Astrocyte of the spinal cord (primary cell): ENCODE results near the gene CLIP2.
"Not testable (repeated sequence)": the region's sequence is repeated elsewhere in the genome, so short reads cannot be mapped to it uniquely, and the experiment has no call there.

Source experiments
- DNase-seq: peaks from one replicate; pipeline ENCODE4 v3.0.0; 2011; ENCODE audit warnings: low read depth, low spot score
- H3K4me3 ChIP-seq: 2 replicates; pipeline ENCODE4 v1.5.1; 2011; ENCODE audit warnings: low read depth, mild to moderate bottlenecking, low read length, moderate library complexity
- in situ Hi-C: cut with HindIII; loops from 2 replicates; pipeline ENCODE4 v1.10.0; 2017; ENCODE audit warnings: low sequenced_read_pairs
- TF ChIP-seq, protein P1 (sequence below): IDR thresholded peaks from 2 replicates; pipeline ENCODE4 v1.5.1; 2012; ENCODE audit warnings: low read depth, mild to moderate bottlenecking, low read length, inconsistent platforms

The CLIP2 gene

DNA sequence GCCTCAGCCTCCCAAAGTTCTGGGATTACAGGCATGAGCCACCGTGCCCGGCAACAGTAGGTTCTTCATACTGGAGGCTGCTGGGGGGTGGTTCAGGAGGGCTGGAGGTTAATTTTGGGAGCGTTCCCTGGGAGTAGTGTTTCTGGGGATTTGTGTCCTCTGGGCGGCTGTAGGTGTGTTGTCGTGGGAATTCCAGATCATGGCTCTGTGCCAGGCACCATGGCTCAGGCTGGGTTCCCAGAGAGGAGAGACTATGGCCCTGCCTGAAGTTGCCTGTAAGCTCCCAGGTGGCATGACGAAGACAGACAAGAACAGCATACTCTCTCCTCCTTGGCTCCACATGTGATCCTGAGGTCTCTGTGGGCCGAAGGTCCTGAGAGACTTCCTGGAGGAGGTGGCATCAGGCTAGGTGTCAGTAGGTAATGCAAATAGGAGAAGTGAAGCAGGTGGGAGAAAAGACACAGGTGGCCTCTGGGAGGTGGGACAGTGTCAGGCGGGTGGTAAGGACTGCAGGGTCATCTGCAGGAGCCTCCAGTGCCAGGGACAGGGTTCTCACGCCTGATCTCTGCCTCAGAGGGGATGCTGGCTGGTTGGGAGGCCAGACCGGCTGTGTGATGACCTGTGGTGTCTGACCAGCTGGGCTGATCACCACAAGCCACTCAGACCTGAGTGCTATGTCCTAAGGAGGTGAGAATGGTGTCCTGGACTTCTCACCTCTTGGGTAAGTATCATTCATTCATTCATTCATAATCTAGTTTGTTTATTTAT, 18.7 kb downstream of the CLIP2 start:
- in situ Hi-C loops = no loop called here
- no peak overlapping the region for H3K4me3 ChIP-seq
- no peak for DNase-seq
- TF ChIP-seq, protein P1, sequence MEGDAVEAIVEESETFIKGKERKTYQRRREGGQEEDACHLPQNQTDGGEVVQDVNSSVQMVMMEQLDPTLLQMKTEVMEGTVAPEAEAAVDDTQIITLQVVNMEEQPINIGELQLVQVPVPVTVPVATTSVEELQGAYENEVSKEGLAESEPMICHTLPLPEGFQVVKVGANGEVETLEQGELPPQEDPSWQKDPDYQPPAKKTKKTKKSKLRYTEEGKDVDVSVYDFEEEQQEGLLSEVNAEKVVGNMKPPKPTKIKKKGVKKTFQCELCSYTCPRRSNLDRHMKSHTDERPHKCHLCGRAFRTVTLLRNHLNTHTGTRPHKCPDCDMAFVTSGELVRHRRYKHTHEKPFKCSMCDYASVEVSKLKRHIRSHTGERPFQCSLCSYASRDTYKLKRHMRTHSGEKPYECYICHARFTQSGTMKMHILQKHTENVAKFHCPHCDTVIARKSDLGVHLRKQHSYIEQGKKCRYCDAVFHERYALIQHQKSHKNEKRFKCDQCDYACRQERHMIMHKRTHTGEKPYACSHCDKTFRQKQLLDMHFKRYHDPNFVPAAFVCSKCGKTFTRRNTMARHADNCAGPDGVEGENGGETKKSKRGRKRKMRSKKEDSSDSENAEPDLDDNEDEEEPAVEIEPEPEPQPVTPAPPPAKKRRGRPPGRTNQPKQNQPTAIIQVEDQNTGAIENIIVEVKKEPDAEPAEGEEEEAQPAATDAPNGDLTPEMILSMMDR = no peak

DNA sequence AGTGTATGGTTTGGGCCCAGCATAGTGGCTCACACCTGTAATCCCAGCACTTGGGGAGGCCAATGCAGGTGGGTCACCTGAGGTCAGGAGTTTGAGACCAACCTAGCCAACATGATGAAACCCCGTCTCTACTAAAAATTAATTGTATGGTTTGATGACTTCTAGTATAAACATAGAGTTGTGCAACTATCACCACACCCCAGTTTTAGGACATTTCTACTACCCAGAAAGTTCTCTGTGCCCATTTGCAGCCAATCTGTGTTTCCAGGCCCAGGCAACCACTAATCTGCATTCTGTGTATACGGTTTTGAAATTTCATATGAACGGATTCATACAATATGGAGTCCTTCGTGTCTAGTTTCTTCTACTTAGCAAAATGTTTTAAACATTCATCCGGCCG, 20.0 kb downstream of the CLIP2 start:
- no peak overlapping the region for H3K4me3 ChIP-seq
- DNase-seq = no peak
- TF ChIP-seq, protein P1 = no peak
- in situ Hi-C loops = no loop called here

DNA sequence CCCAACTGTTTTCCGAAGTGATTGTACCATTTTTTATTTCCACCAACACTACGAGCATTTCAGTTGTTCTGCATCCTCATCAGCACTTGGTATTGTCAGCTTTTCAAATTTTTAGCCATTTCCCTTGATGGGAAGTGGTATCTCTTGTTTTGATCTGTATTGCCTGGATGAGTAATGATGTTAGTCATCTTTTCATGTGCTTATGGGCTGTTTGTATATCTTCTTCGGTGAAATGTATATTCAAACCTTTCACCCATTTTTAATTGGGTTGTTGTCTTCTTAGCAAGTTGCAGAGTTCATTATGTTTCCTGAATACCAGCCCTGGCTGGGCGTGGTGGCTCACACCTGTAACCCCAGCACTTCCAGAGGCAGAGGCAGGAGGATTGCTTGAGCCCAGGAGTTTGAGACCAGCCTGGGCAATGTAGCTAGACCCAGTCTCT, 22.1 kb downstream of the CLIP2 start:
- TF ChIP-seq, protein P1 = no peak
- no peak for DNase-seq
- in situ Hi-C loops = no loop called here
- H3K4me3 ChIP-seq = no peak overlapping the region

DNA sequence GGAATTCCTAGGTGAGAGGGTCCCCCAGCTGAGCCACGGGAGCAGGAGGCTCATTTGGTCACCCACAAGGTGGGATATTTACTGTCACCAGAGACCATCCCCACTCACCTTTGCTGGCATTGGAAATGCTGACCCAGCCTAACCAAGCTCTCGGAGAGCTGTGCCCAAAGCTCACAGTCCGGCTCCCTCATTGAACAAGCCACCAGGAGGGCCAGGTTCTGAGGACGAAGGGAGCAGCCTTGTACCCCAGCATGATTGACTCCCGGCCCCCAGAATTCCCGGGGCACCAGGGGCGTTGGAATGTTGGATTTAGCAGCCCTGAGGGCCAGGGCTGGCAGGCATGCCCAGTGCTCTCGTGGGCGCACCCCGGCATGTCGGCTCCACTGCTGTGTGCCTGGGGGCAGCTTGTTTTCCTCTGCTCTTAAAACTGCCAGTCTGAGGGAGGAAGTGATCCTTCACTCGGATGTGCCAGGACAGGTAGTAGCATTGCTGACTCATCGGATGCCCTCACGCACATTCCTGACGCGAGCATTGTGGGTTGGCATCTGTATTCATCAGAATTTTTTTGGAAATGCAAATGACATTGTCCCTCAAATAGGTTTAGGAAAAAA, 23.3 kb downstream of the CLIP2 start:
- TF ChIP-seq, protein P1 = no peak
- in situ Hi-C loops = no loop called here
- no peak for DNase-seq
- no peak overlapping the region for H3K4me3 ChIP-seq

DNA sequence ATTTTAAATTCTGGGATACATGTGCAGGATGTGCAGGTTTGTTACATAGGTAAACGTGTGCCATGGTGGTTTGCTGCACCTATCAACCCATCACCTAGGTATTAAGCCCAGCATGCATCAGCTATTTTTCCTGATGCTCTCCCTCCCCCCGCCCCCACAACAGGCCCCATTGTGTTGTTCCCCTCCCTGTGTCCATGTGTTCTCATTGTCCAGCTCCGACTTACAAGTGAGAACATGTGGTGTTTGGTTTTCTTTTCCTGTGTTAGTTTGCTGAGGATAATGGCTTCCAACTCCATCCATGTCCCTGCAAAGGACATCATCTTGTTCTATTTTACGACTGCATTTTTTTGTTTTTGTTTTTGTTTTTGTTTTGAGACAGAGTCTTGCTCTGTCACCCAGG, 26.7 kb downstream of the CLIP2 start:
- H3K4me3 ChIP-seq, in situ Hi-C loops, DNase-seq: not testable (repeated sequence)

DNA sequence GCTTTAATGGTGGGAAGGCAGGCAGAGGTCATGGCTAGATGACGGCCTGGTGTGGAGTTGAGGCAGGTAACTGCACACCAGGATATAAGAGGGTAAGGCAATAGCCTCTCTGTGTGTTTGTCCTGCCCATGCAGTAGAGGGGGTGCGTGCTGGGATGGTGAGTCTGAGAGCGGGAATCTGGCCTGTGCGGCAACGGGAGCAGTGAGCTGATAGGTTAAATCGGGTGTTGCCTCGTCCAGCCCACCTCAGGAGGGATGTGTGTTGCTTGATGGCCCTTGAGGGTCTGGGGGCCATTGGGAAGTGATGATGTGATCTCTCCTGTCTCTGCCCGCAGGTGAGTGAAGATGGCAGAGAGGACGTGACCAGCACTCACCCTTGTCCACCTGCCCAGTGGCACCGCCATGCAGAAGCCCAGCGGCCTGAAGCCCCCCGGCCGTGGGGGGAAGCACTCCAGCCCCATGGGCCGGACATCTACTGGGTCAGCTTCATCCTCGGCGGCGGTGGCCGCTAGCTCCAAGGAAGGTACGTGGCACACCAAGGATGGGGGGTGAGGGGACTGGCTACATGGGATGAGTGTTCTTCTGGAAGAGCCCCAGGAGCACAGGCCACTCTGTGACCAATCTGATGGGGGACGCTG, 28.1 kb downstream of the CLIP2 start:
- in situ Hi-C loops = no loop called here
- TF ChIP-seq, protein P1 = no peak
- no peak overlapping the region for H3K4me3 ChIP-seq
- no peak for DNase-seq

DNA sequence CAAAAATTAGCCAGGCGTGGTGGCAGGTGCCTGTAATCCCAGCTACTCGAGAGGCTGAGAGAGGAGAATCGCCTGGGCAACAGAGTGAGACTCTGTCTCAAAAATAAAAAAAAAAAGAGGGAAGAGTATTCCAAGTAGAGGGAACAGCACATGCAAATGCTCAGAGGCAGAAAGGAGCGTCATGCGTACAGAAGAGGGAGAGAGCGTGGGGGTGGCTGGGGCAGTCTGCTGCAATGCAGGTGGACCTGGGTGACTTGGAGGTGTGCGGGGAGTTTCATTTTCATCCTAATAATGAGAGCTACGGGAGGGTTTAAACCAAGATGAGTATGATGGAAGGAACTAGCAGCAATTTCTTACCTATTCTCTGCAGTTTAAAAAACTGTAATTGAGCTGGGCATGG, 28.8 kb downstream of the CLIP2 start:
- TF ChIP-seq, protein P1 = no peak
- H3K4me3 ChIP-seq = no peak overlapping the region
- in situ Hi-C loops = no loop called here
- no peak for DNase-seq
